Mucosa of gallbladder (tissue), 1 donor: ENCODE results near the gene PERP. TPM values are rescaled to one million over a fixed set of nuclear protein-coding genes. Genes with fewer than 3 reads are reported as not detected.
A peak's percentile ranks its signal among the peaks of the same experiment; 100 is the strongest.
"Not testable (repeated sequence)": the region's sequence is repeated elsewhere in the genome, so short reads cannot be mapped to it uniquely, and the experiment has no call there.

Source experiments
- DNase-seq: peaks from one replicate; pipeline ENCODE4 v3.0.0-alpha.2; 2020; ENCODE audit warnings: low spot score
- total RNA-seq: library from RNA; stranded (reverse); gene quantifications from one replicate; pipeline ENCODE4 v1.2.1, GENCODE V29; 2021
- donor health status: DM: no; HTN: no; CAD: no.

Gene PERP
- total RNA-seq, result 99.6 TPM

- peak; percentile 77 for DNase-seq
These were observed at the start of gene PERP for GRCh38 chr6:138107078-138107751. PERP (minus strand) TSS chr6:138107419; CDS start chr6:138107340, 79 bp downstream.

GRCh38 chr6:138155443-138155842, 48.2 kb upstream of the PERP start:
- no peak for DNase-seq

GRCh38 chr6:138146544-138146943, 39.3 kb upstream of the PERP start:
- no peak for DNase-seq

DNA sequence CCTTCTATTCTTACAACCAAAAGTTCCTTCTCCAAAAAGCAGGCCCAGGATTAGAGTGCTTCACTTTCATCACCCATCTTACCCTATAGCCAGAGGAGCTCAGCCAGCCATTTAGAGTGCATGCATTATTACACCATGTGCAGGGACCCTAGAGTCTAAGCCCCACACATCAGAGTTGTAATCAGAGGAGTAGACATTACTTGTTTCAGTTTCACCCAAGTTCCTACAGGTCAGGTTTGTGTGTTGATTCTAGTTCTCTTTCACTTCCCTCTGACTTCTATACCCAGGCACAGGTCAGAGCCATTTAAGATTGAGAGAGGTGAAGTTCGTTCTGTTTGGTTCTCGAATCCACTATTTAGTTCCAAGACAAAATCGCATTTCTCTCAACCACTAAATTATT, 38.2 kb upstream of the PERP start:
- no peak for DNase-seq

GRCh38 chr6:138142806-138143205, 35.6 kb upstream of the PERP start:
- DNase-seq, result no peak

DNA sequence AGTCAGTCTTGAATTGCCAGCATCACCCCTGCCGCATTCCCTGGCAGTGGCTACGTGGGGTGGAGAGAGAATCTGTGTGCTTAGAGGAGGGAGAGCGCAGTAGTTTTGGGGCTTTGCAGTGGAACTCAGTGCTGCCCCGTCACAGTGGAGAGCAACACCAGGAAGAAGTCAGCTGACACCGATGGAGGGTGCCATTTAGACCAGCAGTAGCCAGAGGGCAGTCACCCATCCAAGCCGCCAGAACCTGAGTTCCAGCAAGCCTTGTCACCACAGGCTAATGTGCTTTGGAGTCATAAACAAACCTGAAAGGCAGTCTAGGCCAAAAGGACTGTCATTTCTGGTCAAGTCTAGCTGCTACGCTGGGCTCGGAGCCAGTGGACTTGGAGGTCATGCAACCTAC, 22.0 kb upstream of the PERP start:
- DNase-seq, result no peak

DNA sequence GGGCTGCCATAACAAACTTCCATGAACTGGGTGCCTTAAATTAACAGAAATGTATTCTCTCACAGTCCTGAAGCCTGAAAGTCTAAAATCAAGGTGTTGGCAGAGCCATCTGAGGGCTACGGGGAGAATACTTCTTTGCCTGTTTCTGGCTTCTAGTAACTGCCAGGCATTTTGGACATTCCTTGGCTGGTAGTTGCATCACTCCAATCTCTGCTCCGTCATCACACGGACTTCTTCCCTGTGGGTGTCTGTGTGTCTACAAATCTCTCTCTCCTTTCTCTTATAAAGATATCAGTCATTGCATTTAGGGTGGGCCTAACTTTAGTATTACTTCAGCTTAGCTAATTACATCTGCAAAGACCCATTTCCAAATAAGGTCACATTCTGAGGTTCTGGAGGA, 20.9 kb upstream of the PERP start:
- DNase-seq, result no peak

DNA sequence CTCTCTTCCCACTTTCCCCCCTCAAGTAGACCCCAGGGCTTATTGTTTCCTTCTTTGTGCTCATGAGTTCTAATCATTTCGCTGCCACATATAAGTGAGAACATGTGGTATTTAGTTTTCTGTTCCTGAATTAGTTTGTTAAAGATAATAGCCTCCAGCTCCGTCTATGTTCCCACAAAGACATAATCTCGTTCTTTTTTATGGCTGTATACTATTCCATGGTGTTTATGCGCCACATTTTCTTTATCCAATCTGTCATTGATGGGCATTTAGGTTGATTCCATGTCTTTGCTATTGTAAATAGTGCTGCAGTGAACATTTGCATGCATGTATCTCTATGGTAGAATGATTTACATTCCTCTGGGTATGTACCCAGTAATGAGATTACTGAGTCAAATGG, 16.9 kb upstream of the PERP start:
- DNase-seq, result no peak

DNA sequence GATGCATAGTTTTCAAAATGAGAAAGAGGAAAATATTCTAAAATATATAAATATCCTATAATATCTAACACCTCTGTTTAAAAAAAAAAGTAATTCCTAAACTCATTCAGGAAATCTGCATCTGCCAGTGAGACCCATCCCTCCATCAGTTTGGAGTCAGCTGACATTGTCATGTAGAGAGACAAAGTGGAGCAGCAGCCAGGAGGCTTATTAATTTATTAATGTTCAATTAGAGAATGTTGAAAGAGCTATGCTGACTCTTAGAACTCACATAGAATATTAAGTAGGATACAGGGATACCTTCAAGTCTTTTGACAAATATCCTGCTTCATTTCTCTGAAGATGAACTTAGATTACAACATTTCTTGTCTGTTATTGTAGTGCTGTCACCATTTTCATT, 12.8 kb upstream of the PERP start:
- no peak for DNase-seq

- not testable (repeated sequence) for DNase-seq
These were observed 12.0 kb upstream of the PERP start for GRCh38 chr6:138119229-138119628.

DNA sequence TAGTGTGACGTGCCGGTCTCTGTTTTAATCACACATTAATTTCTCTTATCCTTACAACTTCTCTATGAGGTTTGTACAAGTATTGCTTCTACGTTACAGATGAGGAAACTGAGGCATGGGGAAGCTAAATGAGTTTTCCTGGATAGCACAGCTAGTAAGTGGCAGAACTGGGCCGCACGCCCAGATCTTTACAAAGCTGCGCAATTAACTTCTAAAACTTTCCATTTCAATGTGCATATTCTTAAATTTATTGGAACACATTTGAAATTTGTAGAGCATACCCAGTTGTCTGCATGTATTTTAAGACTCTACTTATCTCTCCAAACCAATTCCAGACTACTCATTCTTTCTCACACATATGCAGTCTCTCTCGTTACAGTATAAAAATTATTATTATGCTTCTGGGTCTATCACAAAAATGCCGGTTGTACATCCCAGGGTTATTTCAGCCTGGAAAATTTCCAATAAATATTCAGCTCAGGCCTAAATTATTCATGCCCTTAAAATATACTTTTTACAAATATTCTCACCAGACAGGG, 10.2 kb upstream of the PERP start:
- no peak for DNase-seq

GRCh38 chr6:138116661-138116999, 9.4 kb upstream of the PERP start:
- no peak for DNase-seq

- peak; percentile 33 for DNase-seq
These were observed 8.8 kb upstream of the PERP start for GRCh38 chr6:138115877-138116660.

DNA sequence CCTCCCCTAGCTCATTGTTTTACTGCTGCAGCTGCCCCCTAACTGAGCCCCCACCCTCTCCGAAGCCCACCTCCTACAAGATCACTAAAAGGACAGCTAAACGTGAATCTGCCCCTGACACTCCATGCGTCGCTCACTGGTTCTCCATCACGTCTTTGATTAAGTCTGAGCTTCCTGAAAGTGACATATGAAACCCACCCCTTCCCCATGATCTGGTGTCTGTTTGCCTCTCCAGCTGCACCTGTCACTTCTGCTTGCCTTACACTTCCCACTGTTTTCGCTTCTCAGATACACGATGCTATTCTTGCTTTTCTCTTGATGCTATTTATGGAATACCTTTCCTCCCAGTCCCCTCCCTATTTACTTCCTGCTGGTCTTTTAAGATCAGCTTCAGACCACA, 8.0 kb upstream of the PERP start:
- no peak for DNase-seq

DNA sequence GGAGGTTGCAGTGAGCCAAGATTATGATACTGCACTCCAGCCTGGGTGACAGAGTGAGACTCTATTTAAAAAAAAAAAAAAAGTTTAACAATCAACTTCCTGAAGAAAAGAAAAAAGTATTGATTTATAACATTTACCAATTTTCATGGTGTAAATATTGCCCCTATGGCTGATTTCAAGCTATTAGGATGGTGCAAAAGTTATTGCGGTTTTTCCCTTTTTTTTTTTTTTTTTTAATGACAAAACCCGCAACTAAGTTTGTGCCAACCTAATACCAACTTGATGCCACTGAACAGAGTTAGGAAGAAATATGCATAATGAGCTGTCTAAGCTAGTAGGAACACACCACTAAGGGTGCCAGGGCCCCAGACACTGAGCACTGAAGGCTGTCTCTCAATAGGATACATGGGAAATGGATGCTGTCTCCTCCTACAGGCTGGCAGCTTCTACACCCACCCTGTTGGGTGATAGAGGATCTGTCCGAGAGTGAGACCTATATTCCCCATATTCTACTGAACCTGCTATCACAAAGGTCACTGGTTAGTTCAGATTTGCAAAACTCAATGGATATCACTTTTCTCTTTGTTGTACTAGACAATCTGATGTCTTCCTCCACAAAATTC, 6.5 kb upstream of the PERP start:
- DNase-seq, result no peak

GRCh38 chr6:138110229-138110628, 3.0 kb upstream of the PERP start:
- no peak for DNase-seq

GRCh38 chr6:138109042-138109997, 2.1 kb upstream of the PERP start:
- peak; percentile 84 for DNase-seq

GRCh38 chr6:138107752-138108592, 753 bp upstream of the PERP start:
- DNase-seq, result peak; percentile 71

DNA sequence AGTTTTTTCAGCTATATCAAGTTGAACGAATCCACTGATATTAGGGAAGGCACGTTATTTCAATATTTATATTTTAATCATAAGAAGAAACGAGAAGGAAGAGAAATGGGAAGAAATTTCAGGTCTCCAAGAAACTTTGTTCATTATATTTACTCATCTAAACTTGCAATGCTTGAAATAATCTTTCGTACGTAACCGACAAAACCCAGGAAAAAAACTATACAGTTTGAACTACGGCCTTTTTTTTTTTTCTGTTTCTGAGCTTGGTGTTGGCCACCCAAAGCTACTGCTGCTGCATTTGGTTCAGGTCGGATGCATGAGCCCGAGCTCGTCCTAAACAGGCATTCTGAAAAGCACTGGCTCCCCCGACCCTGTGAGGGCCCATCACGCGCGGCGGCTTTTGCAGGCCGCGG, 548 bp downstream of the PERP start:
- no peak for DNase-seq

GRCh38 chr6:138105880-138106664, 1.1 kb downstream of the PERP start:
- no peak for DNase-seq
